Stimulated activated CD8-positive, alpha-beta memory T cell treated with anti-CD3 and anti-CD28 coated beads, Interleukin-2, amount 100 ng/mL, for 48 hours (primary cell): Measurements from ENCODE around the gene TGM1.
"Not testable (repeated sequence)": the region's sequence is repeated elsewhere in the genome, so short reads cannot be mapped to it uniquely, and the experiment has no call there.

Experiments
- DNase-seq, 2 donors: peaks; one replicate each; pipeline ENCODE4 v3.0.0-alpha.2; 2020; ENCODE audit warnings: low read depth in 2 of 2

TGM1 gene

DNA sequence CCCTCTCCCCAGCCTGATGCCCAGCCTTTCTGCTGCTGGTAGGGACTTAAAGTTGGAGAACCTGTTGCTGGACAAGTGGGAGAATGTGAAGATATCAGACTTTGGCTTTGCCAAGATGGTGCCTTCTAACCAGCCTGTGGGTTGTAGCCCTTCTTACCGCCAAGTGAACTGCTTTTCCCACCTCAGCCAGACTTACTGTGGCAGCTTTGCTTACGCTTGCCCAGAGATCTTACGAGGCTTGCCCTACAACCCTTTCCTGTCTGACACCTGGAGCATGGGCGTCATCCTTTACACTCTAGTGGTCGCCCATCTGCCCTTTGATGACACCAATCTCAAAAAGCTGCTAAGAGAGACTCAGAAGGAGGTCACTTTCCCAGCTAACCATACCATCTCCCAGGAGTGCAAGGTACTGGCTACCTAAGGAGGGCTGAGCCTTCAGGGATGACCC, 55.8 kb downstream of the TGM1 start:
- DNase-seq, result no peak

DNA sequence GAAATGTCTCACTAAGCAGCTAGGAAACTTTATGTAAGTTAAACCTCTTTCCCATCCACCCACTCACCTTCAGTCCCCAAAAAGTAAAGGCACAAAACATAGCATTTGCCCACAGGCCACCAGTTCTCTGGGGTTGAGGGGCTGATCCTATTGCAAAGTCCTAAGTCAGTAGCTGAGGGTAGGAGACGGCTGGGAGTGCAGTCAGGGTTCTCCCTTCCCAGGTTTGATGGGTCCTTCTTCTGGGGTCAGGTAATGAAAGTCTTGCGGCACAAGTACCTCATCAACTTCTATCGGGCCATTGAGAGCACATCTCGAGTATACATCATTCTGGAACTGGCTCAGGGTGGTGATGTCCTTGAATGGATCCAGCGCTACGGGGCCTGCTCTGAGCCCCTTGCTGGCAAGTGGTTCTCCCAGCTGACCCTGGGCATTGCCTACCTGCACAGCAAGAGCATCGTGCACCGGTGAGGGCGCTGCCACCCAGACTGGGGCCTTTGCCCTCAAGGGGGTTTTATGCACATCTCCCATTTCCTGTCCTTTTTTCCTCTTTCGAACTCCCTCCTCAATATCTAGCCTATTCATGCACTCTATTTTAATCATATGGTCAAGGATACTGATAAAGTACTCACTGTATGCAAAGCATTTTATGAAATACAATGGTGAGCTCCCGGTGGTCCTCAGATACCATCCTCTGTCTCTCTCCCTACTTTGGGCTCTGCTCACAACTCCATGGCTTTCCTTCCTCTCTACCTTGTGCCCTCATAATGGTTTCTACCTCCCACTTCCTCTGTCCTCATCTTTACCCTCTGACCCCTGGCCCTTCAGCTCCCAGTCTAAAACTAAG, 56.5 kb downstream of the TGM1 start:
- no peak for DNase-seq

DNA sequence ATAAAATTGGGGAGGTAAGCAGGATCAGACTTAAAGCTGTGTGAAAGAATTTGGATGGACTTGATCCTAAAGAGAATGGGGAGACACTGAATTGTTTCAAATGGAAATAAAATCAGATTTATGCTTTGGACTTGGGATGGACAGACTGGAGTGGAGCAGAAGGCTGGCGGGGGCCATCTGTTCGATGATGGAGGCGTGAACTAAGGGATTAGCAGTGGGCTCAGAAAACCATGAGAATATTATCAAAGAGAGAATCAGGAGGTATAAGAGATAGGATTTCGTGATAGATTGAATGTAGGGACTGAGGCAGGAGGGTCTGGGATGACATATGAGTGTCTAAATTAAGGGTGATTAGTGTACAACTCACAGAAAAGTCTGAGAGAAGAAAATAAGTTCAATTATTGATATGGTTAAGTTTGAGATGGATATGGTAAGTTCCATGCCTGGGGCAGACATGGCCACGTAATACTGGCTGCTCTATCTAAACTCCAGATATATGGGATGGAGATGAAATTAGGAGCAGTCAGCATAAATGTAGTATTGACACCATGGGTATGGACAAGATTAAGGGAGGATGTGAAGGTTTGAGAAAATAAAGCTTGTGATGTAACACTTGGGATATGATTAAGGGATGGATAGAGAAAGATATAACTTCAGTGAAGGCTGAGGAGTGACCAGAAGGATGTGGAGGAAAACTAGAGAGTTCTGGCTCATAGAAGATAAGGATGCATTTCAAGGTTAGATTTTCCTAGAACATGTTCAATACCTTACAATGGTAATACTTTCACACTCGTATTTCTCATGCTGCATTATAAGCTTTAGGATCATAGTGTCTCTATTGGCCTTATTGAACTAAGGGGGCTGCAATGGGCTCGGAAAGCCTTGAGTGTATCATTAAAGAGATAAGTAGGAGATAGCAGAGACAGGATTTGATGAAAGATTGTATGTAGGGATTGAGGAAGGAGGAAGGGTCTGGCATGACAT, 58.5 kb downstream of the TGM1 start:
- no peak for DNase-seq

DNA sequence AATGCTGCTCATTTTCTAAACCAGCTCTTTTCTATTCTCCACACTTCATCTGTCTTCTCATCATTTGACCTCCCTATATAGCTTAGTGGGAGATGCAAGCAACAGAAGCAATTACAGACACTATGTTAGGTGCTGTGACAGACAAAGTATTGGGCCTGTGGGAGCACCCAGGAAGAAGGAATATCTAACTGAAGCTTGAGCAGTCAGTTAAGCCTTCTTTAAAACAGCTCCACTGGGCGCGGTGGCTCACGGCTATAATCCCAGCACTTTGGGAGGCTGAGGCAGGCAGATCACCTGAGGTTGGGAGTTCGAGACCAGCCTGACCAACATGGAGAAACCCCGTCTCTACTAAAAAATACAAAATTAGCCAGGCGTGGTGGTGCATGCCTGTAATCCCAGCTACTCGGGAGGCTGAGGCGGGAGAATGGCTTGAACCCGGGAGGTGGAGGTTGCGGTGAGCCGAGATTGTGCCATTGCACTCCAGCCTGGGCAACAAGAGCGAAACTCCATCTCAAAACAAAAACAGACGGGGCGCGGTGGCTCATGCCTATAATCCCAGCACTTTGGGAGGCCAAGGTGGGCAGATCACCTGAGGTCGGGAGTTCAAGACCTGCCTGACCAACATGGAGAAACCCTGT, 59.6 kb downstream of the TGM1 start:
- DNase-seq, result not testable (repeated sequence)

DNA sequence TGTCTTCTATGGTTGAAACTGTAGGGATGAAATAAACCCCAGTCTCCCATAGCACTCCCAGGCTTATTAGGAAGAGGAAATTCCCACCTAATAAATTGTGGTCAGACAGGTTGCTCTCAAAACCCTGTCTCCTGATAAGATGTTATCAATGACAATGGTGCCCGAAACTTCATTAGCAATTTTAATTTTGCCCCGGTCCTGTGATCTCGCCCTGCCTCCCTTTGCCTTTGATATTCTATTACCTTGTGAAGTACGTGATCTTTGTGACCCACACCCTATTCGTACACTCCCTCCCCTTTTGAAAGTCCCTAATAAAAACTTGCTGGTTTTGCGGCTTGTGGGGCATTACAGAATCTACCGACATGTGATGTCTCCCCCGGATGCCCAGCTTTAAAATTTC, 60.4 kb downstream of the TGM1 start:
- not testable (repeated sequence) for DNase-seq
